ENCODE measurements around the gene PTPN11. TPM values are rescaled to one million over a fixed set of nuclear protein-coding genes. Genes with fewer than 3 reads are reported as not detected.

Gene PTPN11
- total and polyA plus RNA-seq, 2 donors (not counting 3 experiments of a cell fraction or from before 2014, with no cell fraction given): 36.5 to 107 TPM

GRCh38 chr12:112540021-112540420 lies 121.3 kb downstream of the PTPN11 start:
- no peaks in the 10 kb centered on the region for H3K79me2 ChIP-seq (ENCODE audit: control insufficient read depth, insufficient read depth, low read length)
- H3K27me3 ChIP-seq (ENCODE audit: control insufficient read depth in 2 of 2, insufficient read depth in 2 of 2, low read length in 2 of 2): no peaks in the 10 kb centered on the region
- H3K4me3 ChIP-seq (replicated peaks in 1 of 3; ENCODE audit: insufficient read depth in 1 of 3, low read depth in 1 of 3, low read length in 3 of 3): no peak overlapping the region
- POLR2A ChIA-PET: no interaction called here
- no peak overlapping the region for H3K9ac ChIP-seq (replicated peaks; ENCODE audit: extremely low read depth, insufficient read depth, low read length)
- H3K36me3 ChIP-seq (ENCODE audit: control insufficient read depth in 2 of 2, extremely low read depth in 1 of 2, insufficient read depth in 2 of 2, low read length in 2 of 2): no peaks in the 10 kb centered on the region
- H3K9me3 ChIP-seq (replicated peaks; ENCODE audit: control insufficient read depth, insufficient read depth, low read length): no peaks in the 10 kb centered on the region
- dilution Hi-C loops (cut with MboI; ENCODE audit: extremely low pct_ligation_motif_present, low sequenced_read_pairs): no loop called here
- CTCF ChIA-PET: no interaction called here
- H3K4me1 ChIP-seq (ENCODE audit: control insufficient read depth, extremely low read depth, insufficient read depth, low read length): no peaks in the 10 kb centered on the region
- TF ChIP-seq FOS (IDR thresholded peaks at IDR 0.05; ENCODE audit: borderline replicate concordance, insufficient read depth, low read length) (no peak), POLR2A (IDR thresholded peaks at IDR 0.05; ENCODE audit: low read depth, low read length) (no peak), JUN (IDR thresholded peaks at IDR 0.05; ENCODE audit: borderline replicate concordance, insufficient read depth, insufficient read length, low read depth) (no peak)
- TF ChIP-seq, protein P1, sequence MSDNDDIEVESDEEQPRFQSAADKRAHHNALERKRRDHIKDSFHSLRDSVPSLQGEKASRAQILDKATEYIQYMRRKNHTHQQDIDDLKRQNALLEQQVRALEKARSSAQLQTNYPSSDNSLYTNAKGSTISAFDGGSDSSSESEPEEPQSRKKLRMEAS (IDR thresholded peaks at IDR 0.05; ENCODE audit: insufficient read depth, insufficient read length): no peak
- no peak for DNase-seq (ENCODE audit: low read depth, low spot score)
- H3K9me1 ChIP-seq (replicated peaks; ENCODE audit: control insufficient read depth, extremely low read depth, insufficient read depth, low read length): no peaks in the 10 kb centered on the region
- intact Hi-C loops (cut with micrococcal nuclease): no loop called here
- no peaks in the 10 kb centered on the region for H4K20me1 ChIP-seq (replicated peaks; ENCODE audit: control insufficient read depth, extremely low read depth, insufficient read depth, low read length)
- H3K4me2 ChIP-seq (ENCODE audit: insufficient read depth, low read length): no peak overlapping the region
- no peak overlapping the region for H2AFZ ChIP-seq (ENCODE audit: low read depth, low read length)
- no TSS peak for BruUV-seq (replicated peaks)
- H3K27ac ChIP-seq (ENCODE audit: insufficient read depth, low read depth, low read length): no peak overlapping the region
- FAIRE-seq: no peak

DNA sequence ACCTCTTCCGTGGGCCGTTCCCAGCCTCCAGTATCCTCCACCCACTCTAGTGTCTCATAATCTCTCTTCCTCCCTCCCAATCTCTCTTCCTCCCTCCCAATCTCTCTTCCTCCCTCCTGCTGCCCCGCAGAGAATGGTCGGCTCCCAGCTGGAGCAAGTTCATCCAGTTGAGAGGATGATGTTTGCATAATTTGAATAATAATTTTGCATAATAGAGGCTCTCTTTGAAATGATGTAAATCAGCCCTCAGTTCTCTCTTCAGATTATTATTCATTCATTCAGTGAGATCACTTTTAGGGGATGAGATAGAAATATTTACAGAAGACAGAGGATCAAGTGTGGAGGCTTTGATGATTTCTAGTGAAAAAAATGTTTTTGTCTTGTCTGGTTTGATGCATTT lies 125.0 kb downstream of the PTPN11 start:
- Histone ChIP-seq H4K20me1 (replicated peaks; ENCODE audit: control insufficient read depth, extremely low read depth, insufficient read depth, low read length) (no peaks in the 10 kb centered on the region), H3K4me1 (ENCODE audit: control insufficient read depth, extremely low read depth, insufficient read depth, low read length) (no peaks in the 10 kb centered on the region), H3K9ac (replicated peaks; ENCODE audit: extremely low read depth, insufficient read depth, low read length) (no peak overlapping the region), H3K27ac (ENCODE audit: insufficient read depth, low read depth, low read length) (no peak overlapping the region), H3K27me3 (ENCODE audit: control insufficient read depth in 2 of 2, insufficient read depth in 2 of 2, low read length in 2 of 2) (no peaks in the 10 kb centered on the region), H3K36me3 (ENCODE audit: control insufficient read depth in 2 of 2, extremely low read depth in 1 of 2, insufficient read depth in 2 of 2, low read length in 2 of 2) (no peaks in the 10 kb centered on the region), H3K9me1 (replicated peaks; ENCODE audit: control insufficient read depth, extremely low read depth, insufficient read depth, low read length) (no peaks in the 10 kb centered on the region), H3K9me3 (replicated peaks; ENCODE audit: control insufficient read depth, insufficient read depth, low read length) (no peaks in the 10 kb centered on the region), H2AFZ (ENCODE audit: low read depth, low read length) (no peak overlapping the region), H3K4me2 (ENCODE audit: insufficient read depth, low read length) (no peak overlapping the region), H3K79me2 (ENCODE audit: control insufficient read depth, insufficient read depth, low read length) (no peaks in the 10 kb centered on the region), H3K4me3 (replicated peaks in 1 of 3; ENCODE audit: insufficient read depth in 1 of 3, low read depth in 1 of 3, low read length in 3 of 3) (no peak overlapping the region)
- dilution Hi-C loops (cut with MboI; ENCODE audit: extremely low pct_ligation_motif_present, low sequenced_read_pairs): no loop called here
- intact Hi-C loops (cut with micrococcal nuclease): no loop called here
- TF ChIP-seq GATA2 (IDR thresholded peaks at IDR 0.05; ENCODE audit: insufficient read depth, insufficient read length, low read depth, low read length) (no peak), CTCF (IDR thresholded peaks at IDR 0.05; ENCODE audit: extremely low read depth in 1 of 2, insufficient read depth in 1 of 2, low read depth in 1 of 2, low read length in 2 of 2) (no peak), JUN (IDR thresholded peaks at IDR 0.05; ENCODE audit: borderline replicate concordance, insufficient read depth, insufficient read length, low read depth) (no peak), MYC (IDR thresholded peaks at IDR 0.05; ENCODE audit: low read depth, low read length) (no peak), POLR2AphosphoS5 (IDR thresholded peaks at IDR 0.05; ENCODE audit: insufficient read depth, low read depth, low read length) (no peak), FOS (IDR thresholded peaks at IDR 0.05; ENCODE audit: borderline replicate concordance, insufficient read depth, low read length) (no peak), POLR2A (IDR thresholded peaks at IDR 0.05; ENCODE audit: low read depth, low read length) (no peak), EZH2 (IDR thresholded peaks at IDR 0.05; ENCODE audit: borderline replicate concordance, low read depth, low read length, severe bottlenecking) (no peak)
- TF ChIP-seq, protein P1 (IDR thresholded peaks at IDR 0.05; ENCODE audit: insufficient read depth, insufficient read length): no peak
- ChIA-PET POLR2A (no interaction called here), CTCF (no interaction called here)
- FAIRE-seq: no peak
- no TSS peak for BruUV-seq (replicated peaks)
- DNase-seq (ENCODE audit: low read depth, low spot score): no peak
